GM23338 (cell line): ENCODE data around the gene HACD3. TPM values are rescaled to one million over a fixed set of nuclear protein-coding genes. Genes with fewer than 3 reads are reported as not detected.

Experiments used
- ATAC-seq: fragments of 200-7000 bp; cut with Tn5 transposase; 3 replicates; pipeline ENCODE4 v1.9.1; 2020
- DNase-seq: peaks from one replicate; pipeline ENCODE4 v3.0.0-alpha.2; 2015; ENCODE audit warnings: low spot score
- H2AFZ ChIP-seq: fragments of 200-600 bp; sonication (generic); 2 replicates; pipeline ENCODE4 v1.8.0; 2016; ENCODE audit warnings: antibody characterized with exemption, mild to moderate bottlenecking, moderate library complexity
- H3F3A ChIP-seq: fragments of 200-600 bp; sonication (generic); replicated peaks from 2 replicates; pipeline ENCODE4 v1.8.0; 2017; ENCODE audit warnings: antibody characterized with exemption, mixed run types, low read depth
- H3K27ac ChIP-seq: fragments of 200-600 bp; sonication (generic); 2 replicates; pipeline ENCODE4 v1.6.1; 2016; ENCODE audit warnings: low read depth
- H3K27me3 ChIP-seq: fragments of 200-600 bp; sonication (generic); 2 replicates; pipeline ENCODE4 v1.8.0; 2016; ENCODE audit warnings: mild to moderate bottlenecking, mixed run types, moderate library complexity; ENCODE audit not compliant: insufficient read depth
- H3K36me3 ChIP-seq: fragments of 200-600 bp; sonication (generic); 2 replicates; pipeline ENCODE4 v1.8.0; 2016; ENCODE audit warnings: mild to moderate bottlenecking; ENCODE audit not compliant: insufficient read depth
- H3K4me1 ChIP-seq: fragments of 200-600 bp; sonication (generic); 2 replicates; pipeline ENCODE4 v1.8.0; 2016; ENCODE audit warnings: mild to moderate bottlenecking, moderate library complexity; ENCODE audit not compliant: insufficient read depth
- H3K4me2 ChIP-seq: fragments of 200-600 bp; sonication (generic); 2 replicates; pipeline ENCODE4 v1.7.1; 2017; ENCODE audit warnings: mixed run types
- H3K4me3 ChIP-seq: fragments of 200-600 bp; sonication (generic); 2 replicates; pipeline ENCODE4 v1.6.1; 2016; ENCODE audit warnings: mixed run types
- H3K79me2 ChIP-seq: fragments of 200-600 bp; sonication (generic); replicated peaks from 2 replicates; pipeline ENCODE4 v1.8.0; 2017; ENCODE audit warnings: mild to moderate bottlenecking; ENCODE audit not compliant: insufficient read depth
- H3K9me2 ChIP-seq: fragments of 200-600 bp; sonication (generic); 2 replicates; pipeline ENCODE4 v1.8.0; 2017; ENCODE audit not compliant: insufficient read depth
- H4K20me1 ChIP-seq: fragments of 200-600 bp; sonication (generic); replicated peaks from 2 replicates; pipeline ENCODE4 v1.8.0; 2017; ENCODE audit warnings: mild to moderate bottlenecking; ENCODE audit not compliant: insufficient read depth
- H3K27ac Mint-ChIP-seq: 2 replicates; pipeline ENCODE4 v1.8.0; 2020; ENCODE audit warnings: inconsistent platforms, mild to moderate bottlenecking, moderate library complexity, mixed read lengths
- H3K27me3 Mint-ChIP-seq: 3 replicates; pipeline ENCODE4 v1.8.0; 2022; ENCODE audit warnings: low read depth, mild to moderate bottlenecking, moderate library complexity, mixed read lengths, inconsistent platforms; ENCODE audit not compliant: insufficient read depth, poor library complexity
- H3K36me3 Mint-ChIP-seq: 3 replicates; pipeline ENCODE4 v1.8.0; 2021; ENCODE audit warnings: low read depth, mild to moderate bottlenecking, inconsistent platforms, moderate library complexity, mixed read lengths
- H3K4me1 Mint-ChIP-seq: 3 replicates; pipeline ENCODE4 v1.8.0; 2020; ENCODE audit warnings: mild to moderate bottlenecking, inconsistent platforms, mixed read lengths
- H3K4me3 Mint-ChIP-seq: 3 replicates; pipeline ENCODE4 v1.8.0; 2021; ENCODE audit warnings: moderate library complexity, mild to moderate bottlenecking, inconsistent platforms, mixed read lengths
- H3K9me3 Mint-ChIP-seq: 3 replicates; pipeline ENCODE4 v1.8.0; 2020; ENCODE audit warnings: moderate library complexity, mild to moderate bottlenecking, inconsistent platforms, mixed read lengths
- CREB1 ChIP-seq: fragments of 250-450 bp; sonication (Bioruptor Pico); IDR thresholded peaks from 2 replicates; pipeline ENCODE4 v1.5.0; 2020; ENCODE audit warnings: low read depth, mild to moderate bottlenecking, moderate library complexity
- CTCF ChIP-seq, 2 experiments: fragments of 200-600 bp in 1 of 2; sonication (generic) in 1 of 2; conservative IDR thresholded peaks; 2 replicates each; pipeline versions ENCODE4 v1.5.1 to v1.6.1; 2016 to 2017; ENCODE audit warnings: antibody characterized with exemption in 2 of 2, low read depth in 2 of 2, mild to moderate bottlenecking in 2 of 2, moderate library complexity in 1 of 2
- ETS1 ChIP-seq: IDR thresholded peaks from 2 replicates; pipeline ENCODE4 v1.6.1; 2016; ENCODE audit warnings: antibody characterized with exemption
- EZH2 ChIP-seq: fragments of 200-600 bp; sonication (generic); IDR thresholded peaks from one replicate; pipeline ENCODE4 v1.8.0; 2017; ENCODE audit warnings: antibody characterized with exemption, mild to moderate bottlenecking, low read depth; ENCODE audit not compliant: unreplicated experiment
- EZH2phosphoT487 ChIP-seq: fragments of 200-600 bp; sonication (generic); IDR thresholded peaks from one replicate; pipeline ENCODE4 v1.8.1; 2018; ENCODE audit warnings: antibody characterized with exemption; ENCODE audit not compliant: unreplicated experiment
- JUNB ChIP-seq: IDR thresholded peaks from one replicate; pipeline ENCODE4 v1.6.1; 2016; ENCODE audit warnings: antibody characterized with exemption; ENCODE audit not compliant: unreplicated experiment
- NANOG ChIP-seq: IDR thresholded peaks from 2 replicates; pipeline ENCODE4 v1.6.1; 2016; ENCODE audit warnings: antibody characterized with exemption, borderline replicate concordance
- POLR2AphosphoS5 ChIP-seq: IDR thresholded peaks from 2 replicates; pipeline ENCODE4 v1.6.1; 2016; ENCODE audit warnings: antibody characterized with exemption, low read depth
- REST ChIP-seq: IDR thresholded peaks from one replicate; pipeline ENCODE4 v1.6.1; 2018; ENCODE audit warnings: antibody characterized with exemption; ENCODE audit not compliant: unreplicated experiment
- STAT1 ChIP-seq: IDR thresholded peaks from one replicate; pipeline ENCODE4 v1.6.1; 2016; ENCODE audit warnings: antibody characterized with exemption; ENCODE audit not compliant: unreplicated experiment
- ZNF114 ChIP-seq: fragments of 250-450 bp; sonication (Bioruptor Pico); IDR thresholded peaks from 2 replicates; pipeline ENCODE4 v1.5.0; 2020; ENCODE audit warnings: mild to moderate bottlenecking, moderate library complexity
- ZNF331 ChIP-seq: fragments of 250-450 bp; sonication (Bioruptor Pico); IDR thresholded peaks from 2 replicates; pipeline ENCODE4 v1.5.0; 2020; ENCODE audit warnings: low read depth, mild to moderate bottlenecking, moderate library complexity
- ZNF462 ChIP-seq: fragments of 250-450 bp; sonication (Bioruptor Pico); IDR thresholded peaks from 2 replicates; pipeline ENCODE4 v1.5.0; 2020; ENCODE audit warnings: mild to moderate bottlenecking, moderate library complexity
- polyA plus RNA-seq: library from polyadenylated mRNA; unstranded; fragments of >200 nt; fragmentation: Nextera tagmentation; extraction: Ambion mirVana; gene quantifications from 2 replicates; pipeline ENCODE4 v1.2.1, GENCODE V29; 2016
- total RNA-seq: library from RNA; depleted of rRNA; stranded (reverse); fragments of >200 nt; shearing (Covaris generic); gene quantifications from 2 replicates; pipeline ENCODE4 v1.2.3, GENCODE V29; 2014

HACD3 gene
- total and polyA plus RNA-seq, 2 experiments from 2014 or later = 123 to 131 TPM

GRCh38 chr15:65587094-65587493, 56.8 kb downstream of the HACD3 start:
- Histone ChIP-seq H2AFZ (no peak overlapping the region), H3K4me2 (no peak overlapping the region), H3K27ac (no peak overlapping the region), H3K9me2 (no peaks in the 10 kb centered on the region), H3K4me1 (no peaks in the 10 kb centered on the region; the same call in 1 of the 2 replicates), H3K36me3 (peaks cover 32% of the 10 kb centered on the region), H3K4me3 (no peak overlapping the region), H4K20me1 (no peaks in the 10 kb centered on the region), H3K27me3 (no peaks in the 10 kb centered on the region), H3K79me2 (no peaks in the 10 kb centered on the region), H3F3A (no peaks in the 10 kb centered on the region)
- no peak for ATAC-seq
- Mint-ChIP-seq H3K27ac (no peak overlapping the region), H3K4me3 (no peak overlapping the region), H3K4me1 (no peaks in the 10 kb centered on the region), H3K9me3 (no peaks in the 10 kb centered on the region), H3K36me3 (peaks cover 46% of the 10 kb centered on the region), H3K27me3 (peaks cover 3% of the 10 kb centered on the region)
- no peak for DNase-seq
- TF ChIP-seq CTCF (conservative IDR thresholded peaks at IDR 0.05; ENCODE audit: low read depth in 2 of 2) (no peak), ZNF114 (CRISPR knock-in tag) (no peak), REST (no peak), JUNB (no peak), EZH2phosphoT487 (no peak), ZNF331 (CRISPR knock-in tag) (no peak), CREB1 (CRISPR knock-in tag) (no peak), ZNF462 (no peak), EZH2 (no peak), NANOG (no peak), STAT1 (no peak), POLR2AphosphoS5 (no peak), ETS1 (no peak)
